Testis (tissue), 3 donors: ENCODE results near the gene ZNF423. TPM values are rescaled to one million over a fixed set of nuclear protein-coding genes. Genes with fewer than 3 reads are reported as not detected.

Experiments used
- DNase-seq: peaks from one replicate; pipeline ENCODE4 v3.0.0-alpha.2; 2019
- H3K27ac ChIP-seq, 2 donors: fragments of 200-600 bp; sonication (generic); one replicate each; pipeline ENCODE4 v1.5.1; 2019
- H3K27me3 ChIP-seq: fragments of 200-600 bp; sonication (generic); one replicate; pipeline ENCODE4 v1.5.1; 2019
- H3K36me3 ChIP-seq: fragments of 200-600 bp; sonication (generic); one replicate; pipeline ENCODE4 v1.5.1; 2017; ENCODE audit warnings: low read depth; ENCODE audit errors: missing control alignments
- H3K4me1 ChIP-seq: fragments of 200-600 bp; sonication (generic); one replicate; pipeline ENCODE4 v1.5.1; 2019
- H3K4me3 ChIP-seq, 2 donors: fragments of 200-600 bp; sonication (generic); one replicate each; pipeline ENCODE4 v1.5.1; 2017 to 2019
- H3K9me3 ChIP-seq: fragments of 200-600 bp; sonication (generic); one replicate; pipeline ENCODE4 v1.5.1; 2017
- CTCF ChIP-seq, 3 experiments: fragments of 450-650 bp in 2 of 3; fragments of 200-600 bp in 1 of 3; sonication (generic) in 1 of 3; IDR thresholded peaks; one replicate each; pipeline ENCODE4 v1.5.1; 2016 to 2019; ENCODE audit warnings: antibody characterized with exemption in 3 of 3, mild to moderate bottlenecking in 2 of 3, moderate library complexity in 1 of 3
- POLR2A ChIP-seq: fragments of 450-650 bp; IDR thresholded peaks from one replicate; pipeline ENCODE4 v1.6.1; 2017; ENCODE audit warnings: antibody characterized with exemption, mild to moderate bottlenecking, moderate library complexity
- WGBS, 2 donors: methylation state at CpG; one replicate each; pipeline ENCODE4 v1.1.5; 2018; 5-methylcytosine and 5-hydroxymethylcytosine counted together
- intact Hi-C: fragments of 100-400 bp; cut with DNase I; formaldehyde crosslinking; loops from one replicate; pipeline ENCODE4 v1.15.1; 2023; ENCODE audit warnings: low total_unique reads
- polyA plus RNA-seq: library from polyadenylated mRNA; stranded (reverse); fragments of 350-450 nt; fragmentation: Illumina TruSeq; extraction: RNeasy Lipid Tissue Mini Kit (QIAGEN cat#74804); gene quantifications from one replicate; pipeline ENCODE4 v1.2.3, GENCODE V29; 2014; ENCODE audit warnings: low read depth, low replicate concordance; ENCODE audit not compliant: insufficient read depth
- total RNA-seq, 2 donors: library from RNA; depleted of rRNA; stranded (reverse); fragments of >200 nt; gene quantifications; one replicate each; pipeline ENCODE4 v1.2.3, GENCODE V29; 2016

The ZNF423 gene
- total and polyA plus RNA-seq, 3 donors from 2014 or later: 8.9 to 19.0 (median 12.1) TPM

GRCh38 chr16:49724774-49725173 is 131.1 kb downstream of the ZNF423 start:
- Histone ChIP-seq H3K4me3 (no peak overlapping the region), H3K4me1 (no peaks in the 10 kb centered on the region), H3K36me3 (no peaks in the 10 kb centered on the region), H3K27ac (no peak overlapping the region), H3K27me3 (no peaks in the 10 kb centered on the region), H3K9me3 (no peaks in the 10 kb centered on the region)
- DNase-seq: no peak
- TF ChIP-seq CTCF (IDR thresholded peaks at IDR 0.05) (no peak), POLR2A (no peak)
- WGBS, 2 donors: 89 to 98% methylated on average over 5 of the region's 5 CpGs
- intact Hi-C loops: no loop called here

- no peak overlapping the region for H3K27ac ChIP-seq
- H3K4me1 ChIP-seq: no peaks in the 10 kb centered on the region
- no peaks in the 10 kb centered on the region for H3K36me3 ChIP-seq
- H3K4me3 ChIP-seq: no peak overlapping the region
- no peak for DNase-seq
- TF ChIP-seq POLR2A (no peak), CTCF (IDR thresholded peaks at IDR 0.05) (no peak)
- WGBS, 2 donors: 76 to 86% methylated on average over 1 of the region's 1 CpG
- H3K9me3 ChIP-seq: no peaks in the 10 kb centered on the region
- intact Hi-C loops: no loop called here
- no peaks in the 10 kb centered on the region for H3K27me3 ChIP-seq
Observed at GRCh38 chr16:49723310-49723709, 132.6 kb downstream of the ZNF423 start.

- no peaks in the 10 kb centered on the region for H3K9me3 ChIP-seq
- DNase-seq: no peak
- no peak overlapping the region for H3K27ac ChIP-seq
- no peak overlapping the region for H3K4me3 ChIP-seq
- intact Hi-C loops: no loop called here
- TF ChIP-seq POLR2A (no peak), CTCF (IDR thresholded peaks at IDR 0.05) (no peak)
- H3K36me3 ChIP-seq: no peaks in the 10 kb centered on the region
- no peaks in the 10 kb centered on the region for H3K27me3 ChIP-seq
- 91 to 92% methylated on average over 3 of the region's 3 CpGs for WGBS, 2 donors
- no peaks in the 10 kb centered on the region for H3K4me1 ChIP-seq
Observed at GRCh38 chr16:49720225-49720624, 135.7 kb downstream of the ZNF423 start.

- no peaks in the 10 kb centered on the region for H3K9me3 ChIP-seq
- H3K27me3 ChIP-seq: no peaks in the 10 kb centered on the region
- no peaks in the 10 kb centered on the region for H3K36me3 ChIP-seq
- no peaks in the 10 kb centered on the region for H3K4me1 ChIP-seq
- no peak for DNase-seq
- H3K27ac ChIP-seq: no peak overlapping the region
- WGBS, 2 donors: 55 to 62% methylated on average over 4 of the region's 4 CpGs
- intact Hi-C loops: no loop called here
- no peak overlapping the region for H3K4me3 ChIP-seq
- no peak for TF ChIP-seq POLR2A
- no peak for TF ChIP-seq CTCF (IDR thresholded peaks at IDR 0.05)
Observed at GRCh38 chr16:49717689-49718088, 138.2 kb downstream of the ZNF423 start.

GRCh38 chr16:49716339-49716934 is 139.5 kb downstream of the ZNF423 start:
- WGBS, 2 donors: 66 to 74% methylated on average over 11 to 12 of the region's 12 CpGs
- intact Hi-C loops: no loop called here
- Histone ChIP-seq H3K36me3 (no peaks in the 10 kb centered on the region), H3K27ac (no peak overlapping the region), H3K9me3 (no peaks in the 10 kb centered on the region), H3K27me3 (no peaks in the 10 kb centered on the region), H3K4me1 (no peaks in the 10 kb centered on the region), H3K4me3 (no peak overlapping the region)
- TF ChIP-seq POLR2A (no peak), CTCF (IDR thresholded peaks at IDR 0.05) (no peak)
- no peak for DNase-seq
